Endothelial cell of umbilical vein (primary cell): ENCODE results near the gene CCDC61. TPM values are rescaled to one million over a fixed set of nuclear protein-coding genes. Genes with fewer than 3 reads are reported as not detected.

ENCODE experiments used
- BruUV-seq: library from RNA; stranded (reverse); fragments of 400-500 nt; replicated peaks from 2 replicates; lab custom pipeline; 2021; lab: Mats Ljungman, UMichigan
- CTCF ChIA-PET: fragments of 300-600, 350-600 bp; sonication (Branson Sonifier 250); formaldehyde crosslinking; loops from one replicate; lab custom pipeline; 2021; ENCODE audit warnings: antibody characterized with exemption, inconsistent platforms; lab: Charles Lee
- POLR2A ChIA-PET: fragments of 300-600, 350-600 bp; sonication (Branson Sonifier 250); formaldehyde crosslinking; loops from one replicate; lab custom pipeline; 2021; ENCODE audit warnings: antibody characterized with exemption, inconsistent platforms; lab: Charles Lee
- DNase-seq: peaks from one replicate; pipeline ENCODE4 v3.0.0-alpha.2; 2011; ENCODE audit warnings: low read depth, low spot score
- FAIRE-seq: peaks from 2 replicates; lab custom pipeline; 2011; peaks lifted over from hg19 to GRCh38; lab: Jason Lieb, UNC
- H2AFZ ChIP-seq: 2 replicates; pipeline ENCODE4 v1.6.0; 2012; ENCODE audit warnings: low read depth, low read length, control low read depth, inconsistent platforms
- H3K27ac ChIP-seq: 2 replicates; pipeline ENCODE4 v1.5.1; 2011; ENCODE audit warnings: low read depth, mild to moderate bottlenecking, control low read depth, low read length, moderate library complexity; ENCODE audit not compliant: insufficient read depth
- H3K27me3 ChIP-seq, 2 experiments: 2 replicates each; pipeline versions ENCODE4 v1.6.0 to v1.6.1; 2011; ENCODE audit warnings: low read length in 2 of 2, mixed read lengths in 1 of 2; ENCODE audit not compliant: control insufficient read depth in 2 of 2, insufficient read depth in 2 of 2
- H3K36me3 ChIP-seq, 2 experiments: 2 replicates in 1 of 2; 3 replicates in 1 of 2; pipeline ENCODE4 v1.5.1; 2011; ENCODE audit warnings: low read length in 2 of 2, mild to moderate bottlenecking in 1 of 2, moderate library complexity in 1 of 2; ENCODE audit not compliant: control insufficient read depth in 2 of 2, insufficient read depth in 2 of 2; ENCODE audit errors: extremely low read depth in 1 of 2
- H3K4me1 ChIP-seq: 3 replicates; pipeline ENCODE4 v1.5.1; 2011; ENCODE audit warnings: mild to moderate bottlenecking, low read length; ENCODE audit not compliant: control insufficient read depth, insufficient read depth; ENCODE audit errors: extremely low read depth
- H3K4me2 ChIP-seq: 2 replicates; pipeline ENCODE4 v1.6.1; 2011; ENCODE audit warnings: low read length, control low read depth, mixed read lengths; ENCODE audit not compliant: insufficient read depth
- H3K4me3 ChIP-seq, 3 experiments: fragments of 200-600 bp in 1 of 3; sonication (generic), shearing (Covaris generic) in 1 of 3; replicated peaks in 1 of 3; 2 replicates each; pipeline ENCODE4 v1.5.1; 2011 to 2016; ENCODE audit warnings: control low read depth in 3 of 3, low read length in 3 of 3, mild to moderate bottlenecking in 2 of 3, inconsistent platforms in 1 of 3, low read depth in 1 of 3, moderate library complexity in 1 of 3; ENCODE audit not compliant: insufficient read depth in 1 of 3
- H3K79me2 ChIP-seq: 2 replicates; pipeline ENCODE4 v1.6.0; 2012; ENCODE audit warnings: low read length, inconsistent platforms; ENCODE audit not compliant: control insufficient read depth, insufficient read depth
- H3K9ac ChIP-seq: replicated peaks from 2 replicates; pipeline ENCODE3; 2011; ENCODE audit warnings: low read length, control low read depth; ENCODE audit not compliant: insufficient read depth; ENCODE audit errors: extremely low read depth
- H3K9me1 ChIP-seq: replicated peaks from 3 replicates; pipeline ENCODE4 v1.6.0; 2011; ENCODE audit warnings: mild to moderate bottlenecking, low read length; ENCODE audit not compliant: control insufficient read depth, insufficient read depth; ENCODE audit errors: extremely low read depth
- H3K9me3 ChIP-seq: replicated peaks from 2 replicates; pipeline ENCODE4 v1.5.1; 2012; ENCODE audit warnings: low read length, inconsistent platforms; ENCODE audit not compliant: control insufficient read depth, insufficient read depth
- H4K20me1 ChIP-seq: replicated peaks from 2 replicates; pipeline ENCODE3; 2011; ENCODE audit warnings: mild to moderate bottlenecking, low read length; ENCODE audit not compliant: control insufficient read depth, insufficient read depth; ENCODE audit errors: extremely low read depth
- CTCF ChIP-seq, 2 donors: IDR thresholded peaks; 1 replicate in 1 of 2; 2 replicates in 1 of 2; pipeline ENCODE4 v1.5.1; 2011; ENCODE audit warnings: low read length in 2 of 2, mild to moderate bottlenecking in 2 of 2, moderate library complexity in 2 of 2, control low read depth in 1 of 2, inconsistent platforms in 1 of 2, low read depth in 1 of 2; ENCODE audit not compliant: insufficient read depth in 1 of 2; ENCODE audit errors: extremely low read depth in 1 of 2
- EZH2 ChIP-seq: IDR thresholded peaks from 2 replicates; pipeline ENCODE4 v1.6.1; 2012; ENCODE audit warnings: borderline replicate concordance, low read depth, mild to moderate bottlenecking, moderate library complexity, low read length, inconsistent platforms; ENCODE audit not compliant: severe bottlenecking
- FOS ChIP-seq: IDR thresholded peaks from 2 replicates; pipeline ENCODE4 v1.6.1; 2011; ENCODE audit warnings: mild to moderate bottlenecking, low read length, moderate library complexity, borderline replicate concordance; ENCODE audit not compliant: insufficient read depth
- JUN ChIP-seq: IDR thresholded peaks from 2 replicates; pipeline ENCODE4 v1.6.1; 2011; ENCODE audit warnings: borderline replicate concordance, low read depth; ENCODE audit not compliant: insufficient read length, insufficient read depth
- MAX ChIP-seq: IDR thresholded peaks from 2 replicates; pipeline ENCODE4 v1.6.1; 2011; ENCODE audit not compliant: insufficient read depth, insufficient read length
- MYC ChIP-seq: IDR thresholded peaks from one replicate; pipeline ENCODE4 v1.6.1; 2011; ENCODE audit warnings: mild to moderate bottlenecking, low read depth, low read length
- POLR2A ChIP-seq: IDR thresholded peaks from 2 replicates; pipeline ENCODE4 v1.6.1; 2012; ENCODE audit warnings: low read depth, mild to moderate bottlenecking, control low read depth, low read length
- POLR2AphosphoS5 ChIP-seq: IDR thresholded peaks from 2 replicates; pipeline ENCODE4 v1.6.1; 2012; ENCODE audit warnings: low read depth, mild to moderate bottlenecking, control low read depth, low read length, moderate library complexity; ENCODE audit not compliant: insufficient read depth
- dilution Hi-C: fragments of 300-500 bp; cut with MboI; formaldehyde crosslinking; loops from one replicate; pipeline ENCODE4 v1.15.0; 2019; ENCODE audit warnings: low sequenced_read_pairs; ENCODE audit not compliant: extremely low pct_ligation_motif_present
- intact Hi-C: fragments of 100-400 bp; cut with micrococcal nuclease; formaldehyde crosslinking; loops from one replicate; pipeline ENCODE4 v1.10.0; 2022
- polyA plus RNA-seq, 4 experiments: library from polyadenylated mRNA; depleted of rRNA in 3 of 4; stranded (reverse) in 3 of 4; unstranded in 1 of 4; fragments of >200 nt; gene quantifications; 2 replicates each; pipeline versions ENCODE4 v1.2.1 to v1.2.3, GENCODE V29; 2011 to 2012; ENCODE audit warnings: missing spikeins in 1 of 4
- total RNA-seq: library from RNA; stranded (reverse); gene quantifications from 2 replicates; pipeline ENCODE4 v1.2.3, GENCODE V29; 2021

CCDC61 gene
- total and polyA plus RNA-seq, 2 donors (not counting 3 experiments of a cell fraction or from before 2014, with no cell fraction given) = 10.3 to 20.1 TPM

GRCh38 chr19:46035546-46035945 is 40.3 kb downstream of the CCDC61 start:
- no peak for DNase-seq
- Histone ChIP-seq H3K27ac (no peak overlapping the region), H4K20me1 (no peaks in the 10 kb centered on the region), H3K4me3 (no peak overlapping the region), H3K4me1 (no peaks in the 10 kb centered on the region), H3K36me3 (no peaks in the 10 kb centered on the region), H3K27me3 (peaks cover 0 to 6% of the 10 kb centered on the region in 2 experiments), H3K9ac (no peak overlapping the region), H3K4me2 (no peak overlapping the region), H3K79me2 (no peaks in the 10 kb centered on the region), H3K9me3 (no peaks in the 10 kb centered on the region), H2AFZ (no peak overlapping the region), H3K9me1 (no peaks in the 10 kb centered on the region)
- ChIA-PET POLR2A (no interaction called here), CTCF (interaction anchor here (6.3 kb wide), 1 partner anchor 42 kb away, joined by 77 read pairs; no protein-coding TSS in a partner anchor)
- dilution Hi-C loops (no loop called here), intact Hi-C loops (no loop called here)
- no peak for FAIRE-seq
- BruUV-seq = no TSS peak
- no peak for TF ChIP-seq JUN
- TF ChIP-seq POLR2AphosphoS5 = no peak
- no peak for TF ChIP-seq MAX
- TF ChIP-seq CTCF (IDR thresholded peaks at IDR 0.05; ENCODE audit: extremely low read depth in 1 of 2, insufficient read depth in 1 of 2, low read depth in 1 of 2, low read length in 2 of 2) = no peak
- TF ChIP-seq MYC = no peak
- no peak for TF ChIP-seq POLR2A
- TF ChIP-seq EZH2 = no peak
- no peak for TF ChIP-seq FOS
